Activated T-cell treated with anti-CD3 and anti-CD28 coated beads, Interleukin-2, amount 50 U/mL, for 1 hour (primary cell): ENCODE data around the gene H2BK1.

Experiments used
- DNase-seq: peaks from one replicate; pipeline ENCODE4 v3.0.0-alpha.2; 2020

H2BK1 gene

DNA sequence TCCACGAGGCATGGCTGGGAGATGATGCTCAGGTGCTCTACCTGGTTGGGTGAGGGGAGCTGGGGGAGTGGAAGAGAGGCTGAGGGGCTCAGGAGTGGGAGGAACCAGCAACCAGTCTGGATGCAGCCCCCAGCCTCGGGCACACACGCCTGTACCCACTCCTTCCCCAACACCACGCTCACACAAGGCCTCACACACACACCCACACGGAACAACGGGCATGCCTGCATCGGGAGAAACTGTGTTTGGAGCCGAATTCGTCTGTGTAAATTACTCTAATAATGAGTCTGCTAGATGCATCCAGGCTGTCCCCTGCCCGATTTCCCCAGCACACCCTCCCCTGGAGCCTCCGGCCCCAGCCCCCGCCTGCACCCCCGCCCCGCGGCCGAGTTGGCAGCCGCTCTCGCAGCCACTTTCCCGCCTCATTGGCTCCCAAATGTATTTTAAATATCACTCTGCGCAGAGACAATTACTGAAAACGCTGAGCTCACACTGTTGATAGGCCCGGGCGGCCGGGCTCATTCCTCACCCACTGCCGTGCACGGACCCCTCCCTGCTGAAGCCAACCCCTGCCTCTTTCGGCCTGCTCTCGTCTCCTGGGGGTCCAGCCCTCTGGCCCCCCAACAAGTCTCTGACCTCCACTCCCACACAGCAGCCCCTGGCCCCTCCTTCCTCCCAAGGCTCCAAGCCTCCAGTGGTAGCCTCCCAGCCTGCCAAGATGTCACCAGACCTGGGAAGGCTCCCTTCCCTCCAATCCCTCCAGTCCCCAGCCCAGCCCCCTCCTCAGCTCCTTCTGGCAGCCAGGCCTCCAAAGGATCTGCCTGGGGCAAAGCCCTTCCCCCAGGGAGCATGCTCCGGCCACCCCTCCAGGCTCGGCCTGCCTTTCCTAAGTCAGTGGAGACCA lies 11.1 kb downstream of the H2BK1 start:
- DNase-seq = no peak

DNA sequence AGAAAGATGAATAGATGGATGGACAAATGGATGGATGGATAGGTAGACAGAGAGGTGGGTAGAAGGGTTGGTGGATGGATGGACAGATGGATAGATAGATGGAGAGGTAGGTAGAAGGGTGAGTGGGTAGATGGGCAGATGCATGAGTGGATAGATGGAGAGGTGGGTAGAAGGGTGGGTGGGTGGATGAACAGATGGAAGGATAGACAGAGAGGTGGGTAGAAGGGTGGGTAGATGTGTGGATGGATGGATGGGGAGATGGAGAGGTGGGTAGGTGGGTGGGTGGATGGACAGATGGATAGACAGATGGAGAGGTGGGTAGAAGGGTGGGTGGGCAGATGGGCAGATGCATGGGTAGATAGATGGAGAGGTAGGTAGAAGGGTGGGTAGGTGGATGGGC lies 12.4 kb downstream of the H2BK1 start:
- no peak for DNase-seq

DNA sequence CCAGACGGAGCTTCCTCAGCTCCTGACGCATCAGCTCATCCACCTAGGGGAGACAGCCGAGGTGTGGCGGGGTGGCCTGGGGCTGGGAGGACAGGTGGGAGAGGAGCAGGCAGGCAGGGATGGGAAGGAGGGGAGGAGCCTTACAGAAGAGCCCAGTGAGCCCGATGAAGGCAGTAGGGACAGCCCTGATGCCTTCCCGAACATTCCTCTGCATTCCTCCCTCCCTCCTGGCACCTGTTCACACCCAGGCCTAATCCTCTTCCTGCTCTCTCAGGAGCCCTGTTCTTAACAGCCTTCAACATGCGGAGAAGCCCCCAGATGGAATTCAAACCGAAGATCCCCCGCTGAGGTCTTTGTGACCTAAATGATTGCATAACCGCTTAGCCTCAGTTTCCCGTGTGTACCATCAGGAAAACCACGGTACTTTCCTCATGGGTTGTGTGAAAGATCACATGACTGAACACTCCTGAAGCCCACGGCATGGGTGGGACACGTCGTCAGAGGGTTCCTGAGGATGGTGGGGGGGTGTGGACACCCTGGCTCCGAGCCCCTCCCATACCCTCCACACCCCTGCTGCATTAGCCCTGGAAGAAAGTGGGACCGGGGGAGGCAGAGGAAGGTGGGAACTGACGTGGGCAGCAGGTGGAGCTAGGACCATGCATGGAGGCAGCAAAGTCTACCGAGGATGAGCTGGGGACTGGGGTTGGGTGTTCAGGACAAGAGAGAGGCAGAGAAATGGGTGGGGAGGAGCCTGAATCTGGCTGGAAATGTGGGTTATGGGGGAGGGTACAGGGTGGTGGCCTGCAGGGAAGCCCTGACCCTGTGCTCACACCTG lies 14.5 kb downstream of the H2BK1 start:
- no peak for DNase-seq

DNA sequence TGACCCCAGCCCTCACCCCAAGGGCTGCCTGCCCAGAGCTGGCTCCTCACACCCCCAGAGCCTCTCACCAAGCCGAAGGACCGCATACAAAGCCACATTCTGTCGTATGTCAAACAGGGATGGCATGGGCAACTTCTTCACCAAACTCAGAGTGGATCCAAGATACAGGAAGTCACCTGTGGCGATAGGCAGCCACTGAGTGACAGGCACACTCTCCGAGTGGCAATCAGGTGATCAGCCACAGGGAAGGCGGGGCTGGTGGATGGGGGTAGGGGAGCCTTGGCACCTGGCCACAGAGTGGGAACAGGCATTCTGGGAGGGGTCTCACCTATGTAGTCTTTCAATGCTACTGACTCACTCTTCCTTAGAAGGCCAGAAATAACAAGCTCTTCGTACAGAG lies 16.1 kb downstream of the H2BK1 start:
- no peak for DNase-seq

DNA sequence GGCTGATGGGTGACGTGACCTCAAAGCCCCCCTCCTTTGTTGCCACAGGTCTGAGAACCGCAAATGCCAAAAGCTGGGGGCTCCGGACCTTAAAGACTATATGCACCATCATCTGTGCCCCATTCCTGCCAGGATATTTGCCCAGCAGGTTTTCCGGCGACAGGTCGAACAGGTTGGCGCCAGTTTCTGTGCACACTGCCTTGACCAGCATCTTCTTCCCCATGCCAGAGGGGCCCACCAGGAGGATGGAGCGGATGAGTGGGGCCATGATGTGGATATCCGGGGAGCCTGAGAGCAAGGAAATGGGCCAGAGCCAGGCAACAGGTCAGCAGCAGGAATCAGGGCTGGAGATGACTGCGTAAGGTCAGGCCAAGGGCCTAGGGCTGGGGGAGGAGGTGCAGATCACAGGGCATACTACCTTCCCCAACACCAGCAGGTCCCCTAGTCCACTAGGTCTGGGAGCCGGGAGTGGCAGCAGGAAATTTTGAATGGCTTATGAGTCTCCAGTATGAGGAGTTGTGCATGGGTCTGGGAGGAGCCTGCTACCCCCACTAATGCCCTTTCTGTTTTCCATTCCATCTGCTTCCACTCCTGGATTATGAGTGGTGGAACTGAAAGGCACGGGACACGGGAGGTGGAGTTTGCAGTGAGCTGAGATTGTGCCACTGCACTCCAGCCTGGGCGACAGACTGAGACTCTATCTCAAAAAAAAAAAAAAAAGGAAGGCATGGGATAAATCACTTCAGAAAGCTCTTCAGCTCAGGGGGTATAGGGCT lies 16.9 kb downstream of the H2BK1 start:
- no peak for DNase-seq

DNA sequence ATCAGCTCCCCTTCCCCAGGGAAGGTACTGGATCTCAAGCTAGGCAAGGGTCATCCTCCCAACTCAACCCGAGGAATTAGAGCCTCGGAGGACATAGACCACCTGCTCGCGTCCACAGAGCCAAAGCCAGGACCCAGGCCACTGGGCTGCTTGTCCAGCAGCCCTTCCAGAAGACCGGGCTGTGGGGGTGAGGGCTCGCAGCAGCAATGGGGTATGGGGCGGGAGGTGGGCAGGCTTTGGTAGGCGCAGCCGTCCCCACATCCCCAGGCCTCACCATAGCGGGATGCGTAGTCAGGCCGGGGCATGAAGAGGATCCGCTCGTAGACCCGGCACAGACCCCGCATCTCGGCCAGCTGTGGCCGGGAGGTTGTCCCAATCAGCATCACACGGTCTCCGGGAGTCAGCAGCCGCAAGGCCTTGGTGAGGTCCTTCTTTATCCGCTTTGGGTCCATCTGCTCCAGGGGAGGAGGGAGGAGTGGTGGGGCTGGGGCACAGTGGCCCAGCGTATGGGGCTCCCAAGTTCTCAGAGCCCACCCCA lies 18.2 kb downstream of the H2BK1 start:
- DNase-seq = no peak

DNA sequence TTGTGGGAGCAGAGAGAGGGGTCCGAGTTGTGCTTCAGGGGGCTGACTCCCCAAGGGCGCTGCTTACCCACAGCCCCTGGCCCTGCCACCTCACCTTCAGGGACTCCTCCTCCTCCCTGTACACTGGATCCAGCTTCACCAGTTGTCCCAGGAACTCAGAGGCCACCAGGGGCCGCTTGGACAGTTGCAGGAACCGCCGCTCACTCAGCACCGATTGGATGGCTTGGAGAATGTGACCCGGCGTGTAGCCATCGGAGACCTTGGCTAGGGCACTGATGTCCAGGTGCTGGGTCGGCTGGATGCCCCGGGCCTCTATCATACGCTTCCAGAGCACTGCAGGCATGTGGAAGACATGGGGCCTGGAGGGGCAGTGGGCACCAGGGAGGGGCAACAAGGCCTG lies 18.7 kb downstream of the H2BK1 start:
- DNase-seq = no peak

DNA sequence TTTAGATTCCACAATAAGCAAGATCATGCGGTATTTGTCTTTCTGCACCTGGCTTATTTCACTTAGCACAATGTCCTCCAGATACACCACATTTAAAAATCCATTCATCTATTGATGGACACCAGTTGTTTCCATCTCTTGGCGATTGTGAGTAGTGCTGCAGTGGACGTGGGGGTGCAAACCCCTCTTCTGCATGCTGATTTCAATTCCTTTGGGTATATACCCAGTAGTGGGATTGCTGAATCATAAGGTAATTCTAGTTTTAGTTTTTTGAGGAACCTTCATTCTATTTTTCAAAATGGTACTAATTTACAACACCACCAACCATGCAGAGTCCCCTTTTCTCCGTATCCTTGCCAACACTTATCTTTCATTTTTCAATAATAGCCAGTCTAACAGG lies 21.2 kb downstream of the H2BK1 start:
- no peak for DNase-seq

DNA sequence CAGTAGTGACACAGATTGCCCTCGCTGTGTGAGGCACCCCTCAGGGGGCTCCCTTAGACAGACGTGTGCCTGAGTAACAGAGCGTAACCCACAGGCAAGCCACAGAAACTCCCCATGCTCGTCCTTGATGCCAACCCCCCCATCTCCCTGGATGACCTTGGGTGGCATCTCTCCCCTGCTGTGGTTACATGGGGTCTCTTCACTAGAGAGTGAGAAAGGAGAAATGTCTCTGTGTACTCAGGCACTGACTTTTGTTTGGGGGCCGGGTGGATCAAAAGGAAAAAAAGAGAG lies 22.1 kb downstream of the H2BK1 start:
- DNase-seq = no peak

DNA sequence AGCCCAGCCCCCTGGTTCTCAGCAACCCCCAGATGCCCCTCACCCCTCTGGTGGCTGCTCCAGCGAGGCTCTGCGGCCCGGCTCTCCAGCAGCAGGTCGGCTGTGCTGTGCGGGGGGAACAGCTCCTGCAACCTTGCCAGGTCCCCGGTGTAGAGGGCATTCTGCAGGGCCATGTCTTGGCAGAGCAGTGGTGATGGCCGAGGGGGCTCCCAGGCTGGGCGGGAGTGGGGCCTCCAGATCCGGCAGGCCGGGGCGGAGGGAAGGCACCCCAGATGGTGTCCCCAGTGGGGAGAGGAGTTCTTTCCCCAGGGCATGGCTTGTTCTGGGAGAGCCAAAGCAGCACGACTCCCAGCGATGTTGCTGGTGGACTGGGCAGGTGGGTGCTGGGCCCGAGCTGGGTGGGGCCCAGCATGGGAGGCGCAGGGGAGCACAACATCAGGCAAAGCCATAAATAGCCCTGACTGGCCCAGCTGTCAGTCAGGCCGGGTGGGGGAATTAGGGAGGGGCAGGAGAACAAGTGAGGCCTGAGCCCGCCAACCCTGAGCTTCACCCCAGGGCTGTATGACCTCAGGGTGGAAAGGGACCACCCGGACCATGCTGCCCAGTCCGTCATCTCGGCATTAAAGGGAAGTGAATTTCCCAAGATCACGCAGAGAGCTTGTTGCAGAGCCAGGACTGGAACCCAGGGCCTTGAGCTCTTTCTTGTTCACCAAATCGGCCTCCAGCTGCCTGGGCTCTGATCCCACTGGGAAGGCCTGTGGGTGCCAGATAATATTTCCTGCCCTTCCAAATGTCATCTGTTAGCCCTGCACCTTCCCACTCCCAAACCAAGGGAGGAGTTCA lies 22.7 kb downstream of the H2BK1 start:
- DNase-seq = no peak

DNA sequence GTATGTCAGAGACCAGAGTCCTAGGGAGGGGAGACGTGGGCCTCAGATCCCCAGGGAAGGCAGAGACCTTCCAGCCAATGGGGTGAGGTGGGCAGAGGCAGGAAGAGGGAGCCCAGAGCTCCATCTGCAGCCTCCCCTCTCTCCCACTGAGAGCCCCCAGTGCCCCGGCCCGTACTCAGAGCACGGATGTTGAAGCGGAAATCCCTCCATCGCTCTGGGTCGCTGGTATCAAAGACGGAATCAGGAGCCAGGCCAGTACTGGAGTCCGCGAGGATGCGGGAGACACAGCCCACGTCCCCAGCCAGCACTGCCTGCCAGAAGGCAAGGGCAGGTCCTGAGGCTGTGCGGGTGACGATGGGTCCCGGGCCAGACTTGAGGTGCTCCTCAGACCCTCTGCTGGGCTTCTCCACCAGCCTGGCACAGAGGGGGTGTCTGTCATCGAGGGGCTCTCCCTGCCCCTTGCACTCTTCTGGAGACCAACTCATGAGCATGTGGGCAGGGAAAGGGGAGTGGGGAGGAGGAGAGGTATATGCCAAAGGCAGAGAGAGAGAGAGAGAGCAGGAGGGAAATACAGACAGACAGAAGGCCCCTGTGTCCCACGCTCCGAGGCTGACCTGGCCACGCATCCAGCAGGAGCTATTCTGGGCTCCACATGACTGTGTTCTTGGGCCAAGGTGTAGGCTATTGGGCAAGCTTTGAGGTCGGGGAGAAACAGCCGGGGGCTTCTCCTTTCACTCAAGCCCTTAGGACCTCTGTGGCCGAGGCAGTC lies 23.5 kb downstream of the H2BK1 start, which contains the start of gene ASB10:
Gene ASB10 (minus strand): TSS at position 611 of the 769 bp plus-strand sequence. CDS start 120 bp downstream, at position 491.
- no peak for DNase-seq

DNA sequence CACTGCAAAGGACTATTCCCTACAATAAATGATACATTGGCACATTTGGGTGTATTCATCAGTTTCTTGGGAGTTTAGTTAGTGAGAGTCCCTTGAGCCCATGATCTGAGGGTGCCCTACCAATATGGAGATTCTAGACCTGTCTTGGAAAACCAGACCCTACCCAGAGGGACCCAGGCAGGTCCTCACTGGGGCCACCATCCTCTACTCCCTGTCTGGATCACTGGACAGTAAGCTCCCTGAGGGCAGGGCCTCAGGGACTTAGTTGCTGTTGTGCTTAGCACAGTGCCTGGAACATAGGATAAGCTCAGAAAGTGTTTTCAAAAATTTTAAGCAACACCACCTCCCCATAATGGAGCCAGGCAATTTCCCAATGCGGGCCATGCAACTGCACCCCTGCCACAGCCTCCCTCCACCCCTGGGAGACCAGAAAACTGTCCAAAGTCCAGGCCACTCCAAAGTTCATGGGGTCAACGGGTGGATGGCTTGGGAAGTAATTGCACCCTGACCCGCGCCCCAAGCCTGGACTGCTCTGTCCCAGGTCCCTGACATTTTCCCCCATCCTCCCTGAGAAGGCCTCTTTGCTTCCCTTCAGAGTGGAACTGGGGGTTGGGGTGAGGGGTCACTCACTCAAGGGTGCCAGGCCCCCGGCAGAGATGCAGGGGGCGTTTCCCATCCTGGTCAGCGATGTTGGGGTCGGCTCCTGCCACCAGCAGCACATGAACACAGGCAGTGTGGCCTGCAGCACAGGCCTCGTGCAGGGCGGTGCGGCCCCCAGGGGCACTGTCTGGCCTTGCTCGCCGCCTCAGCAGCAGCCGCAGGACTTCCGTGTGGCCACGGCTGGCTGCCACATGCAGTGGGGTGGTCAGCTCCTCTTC lies 24.3 kb downstream of the H2BK1 start:
- DNase-seq = no peak

DNA sequence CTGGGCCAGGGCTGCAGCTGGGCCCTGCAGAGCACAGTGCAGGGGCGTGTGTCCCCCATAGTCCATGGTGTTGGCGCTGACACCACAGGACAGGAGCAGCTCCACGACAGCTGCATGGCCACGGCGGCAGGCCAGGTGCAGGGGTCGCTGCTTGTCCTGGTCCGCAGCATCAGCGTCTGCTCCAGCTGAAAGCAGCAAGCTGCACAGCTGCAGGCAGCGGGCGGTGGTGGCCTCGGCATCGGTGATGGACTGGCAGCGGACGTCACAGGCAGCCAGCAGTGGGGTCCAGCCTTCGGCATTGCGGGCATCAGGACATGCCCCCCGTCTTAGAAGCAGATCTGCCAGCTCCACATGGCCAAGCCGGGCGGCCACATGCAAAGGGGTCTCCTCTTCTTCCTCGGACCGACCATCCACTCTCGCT lies 29.3 kb downstream of the H2BK1 start:
- DNase-seq = no peak

DNA sequence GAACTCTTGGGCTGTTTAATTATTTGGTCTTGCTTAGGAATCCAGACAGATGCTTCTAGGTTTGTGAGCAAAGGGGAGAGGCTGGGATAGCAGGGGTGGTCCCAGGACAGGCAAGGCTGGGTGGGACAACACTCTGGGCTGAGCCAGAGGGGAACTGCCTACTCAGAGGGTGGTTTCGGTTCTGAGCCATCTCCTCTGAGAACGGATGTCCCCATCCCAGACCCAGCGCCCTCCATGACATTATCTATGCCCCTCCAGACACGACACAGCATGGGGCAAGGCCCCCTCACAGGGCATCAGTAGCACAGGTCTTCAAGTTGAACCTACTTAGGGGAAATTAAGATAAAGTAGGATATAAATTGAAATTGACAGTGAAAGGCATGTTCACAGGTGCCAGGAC lies 30.3 kb downstream of the H2BK1 start:
- no peak for DNase-seq

DNA sequence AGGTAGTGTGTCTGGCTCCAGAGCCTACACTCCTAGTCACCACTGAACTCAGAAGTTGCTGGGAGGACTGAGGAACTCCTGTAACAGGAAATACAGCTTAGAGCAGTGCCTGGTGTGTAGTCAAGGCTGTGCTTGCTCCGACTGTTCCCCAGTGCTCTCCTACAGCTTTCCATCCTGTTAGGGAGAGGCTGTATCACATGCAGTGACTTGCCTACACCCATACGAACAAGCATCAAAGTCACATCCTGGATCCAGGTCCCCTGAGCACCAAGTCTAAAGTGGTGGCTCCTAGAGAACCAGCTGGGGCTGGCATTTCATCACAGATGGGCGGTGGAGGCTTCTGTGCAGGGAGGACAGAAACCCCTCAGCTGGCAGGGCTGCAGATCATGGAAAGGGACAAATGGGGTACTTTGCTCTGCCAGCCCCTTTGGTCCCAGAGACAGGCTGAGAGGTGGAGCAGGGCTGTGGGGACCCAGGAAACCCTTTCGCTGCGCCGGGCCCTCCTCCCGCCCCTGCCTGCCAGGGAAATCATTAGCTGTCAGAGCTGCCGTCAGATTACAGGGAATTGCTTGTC lies 30.9 kb downstream of the H2BK1 start:
- DNase-seq = no peak

DNA sequence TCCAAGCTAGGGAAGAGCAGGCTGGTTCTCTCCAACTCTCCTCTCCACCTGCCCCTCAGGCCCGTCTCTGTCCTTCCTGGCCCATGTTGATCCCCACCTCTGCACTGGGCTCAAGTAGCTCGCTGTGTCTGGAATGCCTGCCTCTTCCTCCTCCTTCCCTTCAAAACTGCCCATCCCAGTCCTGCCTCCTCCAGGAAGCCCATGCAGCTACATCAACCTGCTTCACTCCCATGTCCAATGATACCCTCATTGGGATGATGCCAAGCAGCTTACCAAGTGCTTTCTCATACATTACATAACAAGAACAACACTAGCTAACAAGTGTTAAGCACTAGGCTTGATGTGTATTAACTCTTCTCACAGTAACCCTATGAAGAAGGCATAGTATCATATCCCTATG lies 31.5 kb downstream of the H2BK1 start:
- no peak for DNase-seq

DNA sequence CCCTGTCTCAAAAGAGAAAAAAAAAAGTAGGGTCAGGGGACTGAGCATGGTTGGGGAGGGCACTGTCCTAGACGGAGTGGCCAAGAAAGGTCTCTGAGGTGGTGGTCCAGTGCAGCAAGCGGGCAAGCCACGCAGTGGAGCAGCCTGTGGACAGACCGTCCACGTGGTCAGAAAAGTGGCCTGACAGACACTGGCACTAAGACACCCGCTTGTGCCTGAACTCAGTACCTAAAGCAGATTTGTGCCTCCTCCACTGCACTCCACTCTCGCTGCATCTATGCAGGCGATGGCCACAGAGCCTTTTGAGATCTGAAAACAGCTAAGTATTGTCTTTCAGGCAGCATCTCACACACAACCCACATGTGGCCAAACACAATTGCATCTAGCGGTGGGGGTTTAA lies 32.1 kb downstream of the H2BK1 start:
- DNase-seq = no peak

DNA sequence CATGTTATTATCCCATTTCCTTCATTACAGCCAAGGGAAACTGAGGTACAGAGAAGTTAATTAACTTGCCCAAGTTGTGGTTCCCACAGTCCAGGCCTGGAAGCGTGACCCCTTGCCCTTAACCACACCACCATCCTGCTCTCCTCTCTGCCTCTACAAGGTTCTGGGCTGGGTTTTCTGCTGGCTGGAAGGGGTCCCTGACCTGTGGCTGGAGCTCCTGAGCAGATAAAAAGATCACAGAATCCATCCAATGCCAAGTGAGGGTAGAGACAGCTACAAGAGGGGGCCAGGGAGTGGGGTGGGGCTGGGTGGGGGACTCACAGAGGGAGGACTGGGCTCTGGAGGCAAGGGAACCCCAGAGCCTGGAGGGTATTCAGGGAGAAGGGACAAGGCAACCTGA lies 33.0 kb downstream of the H2BK1 start:
- no peak for DNase-seq

DNA sequence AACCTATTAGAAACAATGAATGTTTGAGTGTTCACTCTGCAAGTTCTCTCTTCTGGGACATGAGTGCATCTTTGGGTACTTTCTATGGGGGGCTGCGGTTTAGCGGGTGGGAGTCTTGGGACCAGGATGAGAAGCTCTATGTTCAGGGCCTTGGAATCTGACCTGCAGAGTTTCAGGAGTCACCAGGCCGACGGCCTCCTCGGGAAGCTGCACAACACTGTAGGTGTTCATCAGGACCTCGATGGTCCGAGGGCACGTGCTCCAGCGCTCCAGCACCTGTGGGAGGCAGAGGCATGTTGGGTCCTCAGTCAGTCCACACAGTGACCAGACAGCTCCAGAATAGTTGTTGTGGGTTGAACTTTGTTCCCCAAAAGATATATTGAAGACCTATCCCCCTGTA lies 33.9 kb downstream of the H2BK1 start:
- no peak for DNase-seq

DNA sequence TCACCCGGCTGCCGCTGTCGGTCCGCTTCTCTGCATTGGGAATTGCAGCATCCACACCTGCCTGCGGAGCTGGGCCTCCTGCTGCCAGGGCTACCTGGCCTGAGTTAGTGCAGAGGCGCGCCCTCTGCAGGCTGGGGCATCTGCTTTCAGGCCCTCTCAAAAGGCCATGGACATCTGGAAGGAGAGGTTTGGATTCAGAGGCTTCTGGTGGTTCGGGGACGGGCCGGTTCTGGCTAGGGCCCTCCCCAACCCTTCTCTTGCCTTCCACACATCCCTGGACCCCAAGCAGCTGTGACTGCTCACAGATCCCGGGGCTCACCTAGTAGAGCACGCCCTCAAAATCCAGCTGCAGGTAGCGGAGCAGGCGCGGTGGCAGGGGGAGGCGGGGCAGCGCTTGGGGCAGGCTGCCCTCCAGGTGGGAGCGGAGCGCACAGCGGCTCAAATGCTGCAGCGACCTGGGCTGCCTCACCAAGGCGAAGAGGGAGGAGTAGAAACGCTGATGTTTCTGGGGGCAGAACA lies 34.4 kb downstream of the H2BK1 start:
- no peak for DNase-seq
